NCI-H146 (cell line): ENCODE measurements around the gene CLIC6.
"Not testable (repeated sequence)": the region's sequence is repeated elsewhere in the genome, so short reads cannot be mapped to it uniquely, and the experiment has no call there.

Experiments
- DNase-seq: peaks from one replicate; lab custom pipeline; 2025; lab: John Stamatoyannopoulos, UW

CLIC6 gene

GRCh38 chr21:34653522-34653921 is 15.3 kb upstream of the CLIC6 start:
- no peak for DNase-seq

- DNase-seq, result no peak
Observed at GRCh38 chr21:34661848-34662247, 6.9 kb upstream of the CLIC6 start.

- no peak for DNase-seq
Observed at GRCh38 chr21:34667761-34668160, 1.0 kb upstream of the CLIC6 start.

DNA sequence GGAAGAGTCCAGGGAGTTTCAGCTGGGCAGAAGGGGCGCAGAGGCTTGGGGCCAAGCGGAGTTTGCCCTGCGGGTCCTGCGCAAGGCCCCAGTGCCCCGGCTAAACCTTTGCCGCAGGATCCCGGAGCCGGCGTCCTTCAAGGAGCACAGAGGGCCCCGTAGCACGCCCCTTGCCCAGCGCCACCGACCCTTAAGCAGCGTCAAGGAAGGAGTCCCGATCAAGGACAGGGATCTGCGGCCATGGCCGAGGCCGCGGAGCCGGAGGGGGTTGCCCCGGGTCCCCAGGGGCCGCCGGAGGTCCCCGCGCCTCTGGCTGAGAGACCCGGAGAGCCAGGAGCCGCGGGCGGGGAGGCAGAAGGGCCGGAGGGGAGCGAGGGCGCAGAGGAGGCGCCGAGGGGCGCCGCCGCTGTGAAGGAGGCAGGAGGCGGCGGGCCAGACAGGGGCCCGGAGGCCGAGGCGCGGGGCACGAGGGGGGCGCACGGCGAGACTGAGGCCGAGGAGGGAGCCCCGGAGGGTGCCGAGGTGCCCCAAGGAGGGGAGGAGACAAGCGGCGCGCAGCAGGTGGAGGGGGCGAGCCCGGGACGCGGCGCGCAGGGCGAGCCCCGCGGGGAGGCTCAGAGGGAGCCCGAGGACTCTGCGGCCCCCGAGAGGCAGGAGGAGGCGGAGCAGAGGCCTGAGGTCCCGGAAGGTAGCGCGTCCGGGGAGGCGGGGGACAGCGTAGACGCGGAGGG is 520 bp downstream of the CLIC6 start:
- no peak for DNase-seq

DNA sequence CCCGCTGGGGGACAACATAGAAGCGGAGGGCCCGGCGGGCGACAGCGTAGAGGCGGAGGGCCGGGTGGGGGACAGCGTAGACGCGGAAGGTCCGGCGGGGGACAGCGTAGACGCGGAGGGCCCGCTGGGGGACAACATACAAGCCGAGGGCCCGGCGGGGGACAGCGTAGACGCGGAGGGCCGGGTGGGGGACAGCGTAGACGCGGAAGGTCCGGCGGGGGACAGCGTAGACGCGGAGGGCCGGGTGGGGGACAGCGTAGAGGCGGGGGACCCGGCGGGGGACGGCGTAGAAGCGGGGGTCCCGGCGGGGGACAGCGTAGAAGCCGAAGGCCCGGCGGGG is 1.1 kb downstream of the CLIC6 start:
- not testable (repeated sequence) for DNase-seq

GRCh38 chr21:34670220-34670961 is 1.6 kb downstream of the CLIC6 start:
- DNase-seq, result no peak

DNA sequence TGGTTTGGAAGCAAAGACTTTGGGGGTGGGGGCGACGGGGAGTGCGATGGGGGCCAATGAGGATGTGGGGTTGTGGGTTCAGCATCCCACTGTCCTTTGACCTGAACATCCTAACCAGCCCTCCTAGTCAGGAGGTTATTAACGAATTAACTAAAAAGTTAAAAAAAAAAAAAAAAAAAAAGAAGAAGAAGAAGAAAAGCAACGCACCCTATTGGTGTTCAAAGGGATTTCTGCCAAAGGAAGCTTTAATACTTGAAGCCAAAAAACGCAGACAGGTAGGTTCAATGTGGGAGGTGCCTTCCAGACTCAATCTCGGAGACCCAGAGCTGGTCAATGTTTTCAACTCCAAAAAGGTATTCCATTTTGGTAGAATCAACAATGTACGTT is 2.2 kb downstream of the CLIC6 start:
- no peak for DNase-seq

GRCh38 chr21:34671462-34671861 is 2.7 kb downstream of the CLIC6 start:
- DNase-seq, result no peak

DNA sequence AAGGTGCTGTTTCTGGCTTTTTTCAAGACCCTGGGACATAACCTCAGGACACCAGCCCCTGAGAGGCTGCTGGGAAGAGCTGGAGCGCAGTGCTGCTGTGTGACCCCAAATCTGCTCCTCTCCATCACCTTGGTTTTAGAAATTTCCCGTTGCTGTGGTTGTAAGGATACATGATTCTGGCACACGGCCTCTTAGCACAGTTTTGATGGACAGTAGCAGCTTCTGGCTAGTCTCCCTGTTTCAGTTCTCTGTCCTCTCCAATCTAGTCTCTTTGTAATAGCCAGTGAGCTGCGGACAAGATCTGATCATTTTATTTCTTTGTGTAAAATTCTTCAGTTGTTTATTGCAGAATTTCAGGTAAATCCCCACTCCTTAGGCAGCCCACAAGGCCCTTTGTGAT is 3.1 kb downstream of the CLIC6 start:
- no peak for DNase-seq

- DNase-seq, result no peak
Observed at GRCh38 chr21:34673006-34673405, 4.2 kb downstream of the CLIC6 start.

DNA sequence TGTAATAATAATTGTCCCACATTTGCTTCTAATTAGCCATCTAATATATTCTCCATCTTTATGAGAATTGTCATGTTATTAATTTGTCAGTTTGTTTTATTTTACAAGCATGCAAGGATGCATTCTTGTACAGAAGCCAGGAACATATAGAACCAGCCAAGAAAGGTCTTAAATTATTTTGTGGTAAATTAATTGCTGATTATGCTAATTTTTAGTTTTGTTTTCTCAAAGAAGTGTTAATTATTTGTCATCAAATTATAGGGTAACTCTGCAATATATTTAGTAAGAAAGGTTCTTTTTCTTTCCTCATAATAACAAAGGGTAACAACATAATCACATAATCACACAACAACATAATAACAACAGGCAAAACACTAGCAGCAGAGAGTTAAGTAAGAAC is 5.7 kb downstream of the CLIC6 start:
- no peak for DNase-seq

GRCh38 chr21:34675871-34676270 is 7.1 kb downstream of the CLIC6 start:
- DNase-seq, result peak; percentile 67

DNA sequence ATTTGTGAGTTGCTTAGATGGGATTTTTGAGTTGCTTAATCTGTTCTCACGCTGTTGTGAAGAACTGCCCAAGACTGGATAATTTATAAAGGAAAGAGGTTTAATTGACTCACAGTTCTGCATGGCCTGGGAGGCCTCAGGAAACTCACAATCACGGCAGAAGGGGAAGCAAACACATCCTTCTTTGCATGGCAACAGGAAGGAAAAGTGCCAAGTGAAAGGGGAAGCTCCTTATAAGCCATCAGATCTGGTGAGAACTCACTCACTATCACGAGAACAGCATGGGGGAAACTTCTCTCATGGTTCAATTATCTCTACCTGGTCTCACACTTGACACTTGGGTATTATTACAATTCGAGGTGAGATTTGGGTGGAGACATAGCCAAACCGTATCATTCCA is 10.3 kb downstream of the CLIC6 start:
- DNase-seq, result no peak

DNA sequence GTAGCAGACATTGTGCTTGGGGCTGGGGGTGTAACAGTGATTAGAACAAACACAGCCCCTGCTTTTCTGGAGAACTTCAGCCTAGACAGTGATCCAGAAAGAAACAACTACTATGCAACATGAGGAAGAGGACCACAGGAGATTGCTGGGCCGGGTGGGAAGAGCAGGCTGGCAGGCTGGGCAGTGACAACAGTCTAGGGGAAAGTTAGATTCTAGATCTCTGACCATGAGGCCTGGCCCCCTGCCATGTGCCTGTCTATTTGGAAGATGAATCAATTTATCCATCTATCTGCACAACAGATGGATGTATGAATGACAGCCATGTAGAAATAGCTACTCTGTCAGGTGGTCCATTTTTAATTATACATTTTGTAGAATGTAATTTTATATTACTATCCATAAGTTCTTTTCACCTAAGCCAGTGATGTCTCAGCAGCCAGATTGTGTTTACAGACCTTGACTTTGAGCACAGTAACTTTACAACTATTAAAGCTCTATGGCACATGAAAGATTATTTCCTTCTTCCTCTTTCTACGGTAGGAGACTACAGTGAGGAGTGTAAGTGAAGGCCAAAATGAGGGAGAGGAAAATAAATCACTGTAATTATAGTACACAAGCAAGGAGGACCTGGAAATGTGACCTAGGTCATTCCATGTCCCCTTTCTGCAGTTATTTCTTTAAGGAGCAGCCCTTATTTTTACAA is 15.5 kb downstream of the CLIC6 start:
- DNase-seq, result no peak

DNA sequence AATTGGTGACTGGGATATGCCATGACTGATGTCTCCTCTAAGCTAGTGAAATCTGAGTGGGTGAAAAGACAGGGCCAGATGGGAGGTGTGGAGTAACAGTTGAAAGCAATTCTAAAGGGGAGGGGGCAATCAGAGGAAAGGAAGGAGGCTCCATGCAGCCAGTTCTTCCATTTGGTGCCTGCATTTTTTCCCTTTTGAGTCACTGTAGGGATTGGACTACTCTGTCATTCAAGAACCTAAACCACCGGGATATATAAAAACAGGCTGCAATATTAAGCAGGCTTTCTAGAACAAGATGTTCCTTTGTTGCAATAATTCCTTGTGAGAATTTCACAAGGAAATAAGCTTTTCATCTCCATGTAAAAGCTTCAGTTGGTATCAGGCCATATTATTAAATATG is 18.3 kb downstream of the CLIC6 start:
- no peak for DNase-seq

DNA sequence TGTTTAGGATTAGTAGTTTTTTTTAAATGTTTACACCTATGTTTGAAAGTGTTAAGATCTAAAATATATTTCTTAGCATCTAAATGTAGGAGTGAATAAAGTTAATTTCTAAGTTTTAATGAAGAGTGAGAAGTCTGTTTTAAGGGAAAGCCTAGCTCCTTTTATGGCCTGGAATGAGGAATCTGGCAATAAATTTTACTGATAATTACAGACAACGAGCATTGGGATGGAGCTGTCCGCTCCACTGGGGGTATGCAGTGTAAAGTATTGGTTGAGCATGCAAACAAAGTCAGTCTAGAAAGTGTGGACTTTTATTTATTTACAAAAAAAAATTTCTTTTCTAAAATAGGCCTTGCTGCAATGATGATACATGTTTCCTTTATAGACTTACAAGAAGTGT is 19.0 kb downstream of the CLIC6 start:
- DNase-seq, result no peak

- no peak for DNase-seq
Observed at GRCh38 chr21:34688145-34688544, 19.4 kb downstream of the CLIC6 start.

DNA sequence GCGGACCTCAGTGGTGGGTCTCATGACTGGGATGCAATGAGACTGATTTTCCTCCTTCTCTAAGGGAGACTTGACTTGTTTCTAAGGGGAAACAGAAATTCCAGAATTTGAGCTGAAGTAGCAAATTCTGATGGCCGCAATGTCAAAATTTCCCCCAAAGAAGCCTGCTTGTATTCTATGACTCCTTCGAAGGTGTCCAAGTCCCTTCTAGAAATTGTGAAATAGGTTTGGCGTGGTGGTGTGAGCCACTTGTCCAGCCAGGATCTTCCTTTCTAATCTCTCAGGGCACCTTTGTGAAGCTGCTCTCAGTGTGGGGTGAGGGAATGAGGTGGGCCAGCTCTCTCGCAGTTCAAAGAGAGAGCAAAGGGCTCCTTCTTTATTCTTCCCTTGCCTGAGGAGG is 19.9 kb downstream of the CLIC6 start:
- no peak for DNase-seq

GRCh38 chr21:34690041-34690792 is 21.4 kb downstream of the CLIC6 start:
- DNase-seq, result peak; percentile 94

- DNase-seq, result no peak
Observed at GRCh38 chr21:34690793-34691175, 22.0 kb downstream of the CLIC6 start.

DNA sequence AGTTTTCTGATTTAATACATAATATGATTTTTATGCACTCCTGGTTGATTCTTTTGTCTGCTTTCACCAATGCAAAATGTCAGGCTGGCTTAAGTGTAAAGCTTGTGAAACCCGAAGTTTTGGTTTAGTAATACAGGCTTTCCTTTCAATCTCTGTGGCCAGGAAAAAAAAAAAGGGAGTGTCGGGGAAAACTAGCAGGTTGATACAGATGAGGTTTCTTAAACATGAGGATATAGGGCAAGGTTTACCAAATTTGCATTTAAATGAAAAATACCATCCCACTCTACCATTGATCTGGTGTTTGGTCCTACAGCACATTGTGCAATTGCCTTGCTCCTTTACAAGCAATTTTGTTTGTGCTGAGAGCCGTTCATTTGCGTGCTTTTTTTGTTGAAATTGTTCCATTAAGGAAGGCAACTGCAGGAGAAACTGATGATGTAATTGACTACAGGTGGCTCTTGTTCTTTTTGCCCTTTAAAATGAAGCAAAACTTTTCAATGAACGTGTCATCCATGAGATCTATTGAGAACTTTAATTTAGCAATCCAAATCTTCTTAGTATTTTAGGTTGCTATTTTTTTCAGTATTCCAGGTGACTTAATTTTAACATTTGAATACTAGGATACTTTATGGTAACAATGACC is 22.7 kb downstream of the CLIC6 start:
- peak; percentile 9 for DNase-seq

DNA sequence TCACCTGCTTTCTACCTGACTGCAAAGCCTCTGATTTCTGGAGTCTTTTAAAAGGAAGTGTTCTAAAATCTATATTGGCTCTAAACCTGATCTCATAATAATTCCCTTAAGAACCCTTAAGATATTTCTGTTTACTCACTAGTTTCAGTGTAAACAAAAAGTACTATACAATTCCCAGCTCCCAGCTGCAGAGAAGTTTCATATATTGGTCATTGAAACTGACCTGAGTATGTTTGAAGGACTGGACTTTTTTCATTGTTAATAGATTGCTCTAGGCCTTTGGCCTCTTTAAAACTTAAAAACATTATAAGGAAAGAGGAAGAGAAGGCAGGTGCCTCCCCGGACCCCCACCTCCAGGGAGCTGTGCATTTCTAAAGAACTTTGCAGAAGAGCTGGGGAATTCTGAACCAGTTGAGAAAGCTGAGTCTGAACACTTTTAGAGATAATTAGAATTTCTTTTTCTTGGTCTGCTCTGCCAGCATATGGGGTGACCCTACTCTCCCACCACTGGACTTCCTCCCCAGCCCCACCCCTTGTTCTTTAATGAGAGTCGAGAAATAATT is 23.7 kb downstream of the CLIC6 start:
- no peak for DNase-seq
